Naive thymus-derived CD4-positive, alpha-beta T cell (primary cell): ENCODE data around the gene HIPK4. TPM values are rescaled to one million over a fixed set of nuclear protein-coding genes. Genes with fewer than 3 reads are reported as not detected.
A peak's percentile ranks its signal among the peaks of the same experiment; 100 is the strongest.

Source experiments
- ATAC-seq: fragments of 150-1000 bp; cut with Tn5 transposase; 2 replicates; pipeline ENCODE4 v1.10.0; 2021; ENCODE audit warnings: mild to moderate bottlenecking, moderate library complexity
- CTCF ChIA-PET: fragments of 350-600 bp; sonication (Branson Sonifier 250); formaldehyde crosslinking; loops from one replicate; lab custom pipeline; 2021; ENCODE audit warnings: antibody characterized with exemption; lab: Charles Lee
- POLR2A ChIA-PET: fragments of 350-600 bp; sonication (Branson Sonifier 250); formaldehyde crosslinking; loops from one replicate; lab custom pipeline; 2021; ENCODE audit warnings: antibody characterized with exemption, inconsistent platforms; lab: Charles Lee
- DNase-seq, 9 donors: peaks; one replicate each; pipeline versions ENCODE4 v3.0.0 to v3.0.0-alpha.2; 2020 to 2022; ENCODE audit warnings: mixed read lengths in 1 of 9
- H3K27ac ChIP-seq: one replicate; pipeline ENCODE4 v1.7.0; 2013; ENCODE audit warnings: mild to moderate bottlenecking, low read depth, low read length, moderate library complexity
- H3K27me3 ChIP-seq, 2 donors: one replicate each; pipeline ENCODE4 v1.7.0; 2013; ENCODE audit warnings: low read length in 2 of 2, mild to moderate bottlenecking in 2 of 2, moderate library complexity in 2 of 2; ENCODE audit not compliant: control insufficient read depth in 2 of 2, insufficient read depth in 2 of 2
- H3K36me3 ChIP-seq, 3 experiments: 1 replicate in 2 of 3; 2 replicates in 1 of 3; pipeline ENCODE4 v1.7.0; 2013; ENCODE audit warnings: low read length in 3 of 3, mild to moderate bottlenecking in 3 of 3, moderate library complexity in 1 of 3; ENCODE audit not compliant: insufficient read depth in 3 of 3, control insufficient read depth in 2 of 3
- H3K4me1 ChIP-seq, 2 donors: one replicate each; pipeline ENCODE4 v1.7.0; 2013; ENCODE audit warnings: low read length in 2 of 2, mild to moderate bottlenecking in 2 of 2, moderate library complexity in 1 of 2; ENCODE audit not compliant: control insufficient read depth in 2 of 2, insufficient read depth in 2 of 2
- H3K4me3 ChIP-seq: 2 replicates; pipeline ENCODE4 v1.7.0; 2013; ENCODE audit warnings: mild to moderate bottlenecking, low read length
- H3K9me3 ChIP-seq, 3 experiments: 1 replicate in 2 of 3; 2 replicates in 1 of 3; pipeline ENCODE4 v1.7.0; 2013; ENCODE audit warnings: low read length in 3 of 3; ENCODE audit not compliant: control insufficient read depth in 2 of 3
- H3K27ac Mint-ChIP-seq, 9 donors: one replicate each; pipeline ENCODE4 v1.8.0; 2020 to 2022; ENCODE audit warnings: mixed read lengths in 9 of 9, mild to moderate bottlenecking in 8 of 9, moderate library complexity in 5 of 9, inconsistent platforms in 2 of 9
- H3K27me3 Mint-ChIP-seq, 5 donors: one replicate each; pipeline ENCODE4 v1.8.0; 2021 to 2022; ENCODE audit warnings: mixed read lengths in 5 of 5, mild to moderate bottlenecking in 1 of 5
- H3K36me3 Mint-ChIP-seq, 5 donors: one replicate each; pipeline ENCODE4 v1.8.0; 2020 to 2022; ENCODE audit warnings: mixed read lengths in 5 of 5, mild to moderate bottlenecking in 3 of 5, inconsistent platforms in 1 of 5
- H3K4me1 Mint-ChIP-seq, 7 donors: one replicate each; pipeline ENCODE4 v1.8.0; 2020 to 2022; ENCODE audit warnings: mixed read lengths in 7 of 7, mild to moderate bottlenecking in 3 of 7, inconsistent platforms in 1 of 7
- H3K4me3 Mint-ChIP-seq, 10 donors: one replicate each; pipeline ENCODE4 v1.8.0; 2020 to 2022; ENCODE audit warnings: mild to moderate bottlenecking in 10 of 10, mixed read lengths in 10 of 10, moderate library complexity in 6 of 10, inconsistent platforms in 2 of 10
- H3K9me3 Mint-ChIP-seq, 11 donors: one replicate each; pipeline ENCODE4 v1.8.0; 2020 to 2022; ENCODE audit warnings: mixed read lengths in 11 of 11, mild to moderate bottlenecking in 4 of 11, inconsistent platforms in 1 of 11, moderate library complexity in 1 of 11
- intact Hi-C, 2 donors: fragments of 100-400 bp; cut with micrococcal nuclease; formaldehyde crosslinking; loops; one replicate each; pipeline ENCODE4 v1.15.1; 2023
- polyA plus RNA-seq, 2 donors: library from polyadenylated mRNA; unstranded; fragments of 300-500 nt; fragmentation: Illumina TruSeq; gene quantifications; one replicate each; pipeline ENCODE4 v1.2.3, GENCODE V29; 2021
- total RNA-seq, 6 experiments: library from RNA in 5 of 6; stranded (reverse) in 5 of 6; gene quantifications; 1 replicate in 5 of 6; 2 replicates in 1 of 6; pipeline ENCODE4 v1.2.3 and lab custom pipeline; 2021 to 2026

Gene HIPK4
- total and polyA plus RNA-seq, 7 experiments from 2014 or later = 0.12 to 0.24 TPM; not detected in 5

DNA sequence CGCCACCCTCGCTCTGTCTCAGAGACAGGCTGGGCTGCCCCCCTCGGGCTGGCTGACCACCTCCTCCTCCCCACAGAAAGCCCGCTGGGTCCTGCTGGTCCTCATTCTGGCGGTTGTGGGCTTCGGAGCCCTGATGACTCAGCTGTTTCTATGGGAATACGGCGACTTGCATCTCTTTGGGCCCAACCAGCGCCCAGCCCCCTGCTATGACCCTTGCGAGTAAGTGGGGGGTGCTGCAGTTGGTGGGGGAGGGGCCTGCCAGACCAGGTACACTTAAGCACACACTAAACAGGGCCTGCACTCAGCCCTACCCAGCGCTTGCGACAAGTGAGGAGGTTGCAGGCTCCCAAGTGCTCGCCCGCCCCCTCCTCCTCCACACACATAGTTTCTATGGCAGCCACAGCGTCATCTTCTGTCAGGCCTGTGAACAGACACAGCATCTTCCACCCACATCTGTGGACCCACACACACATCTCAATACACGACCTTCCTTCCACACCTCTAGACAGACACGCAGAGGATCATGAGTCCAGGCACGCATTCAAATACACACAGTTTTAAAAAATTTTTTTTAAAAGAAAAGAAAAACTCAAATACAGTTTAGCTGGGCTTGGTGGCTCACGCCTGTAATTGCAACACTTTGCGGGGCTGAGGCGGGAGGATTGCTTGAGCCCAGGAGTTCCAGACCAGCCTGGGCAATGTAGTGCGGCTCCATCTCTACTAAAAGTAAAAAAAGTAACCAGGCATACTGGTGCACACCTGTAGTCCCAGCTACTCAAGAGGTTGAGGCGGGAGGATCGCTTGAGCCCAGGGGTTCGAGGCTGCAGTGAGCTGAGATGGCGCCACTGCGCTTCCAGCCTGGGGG, 23.1 kb downstream of the HIPK4 start:
- intact Hi-C loops = no loop called here
- Mint-ChIP-seq H3K27me3 (no peaks in the 10 kb centered on the region), H3K4me3 (peak overlapping the region in 2 of 10 donors; percentile 17 to 29), H3K9me3 (no peaks in the 10 kb centered on the region), H3K27ac (peak overlapping the region in 1 of 9 donors; percentile 48), H3K4me1 (peaks cover 10 to 32% (median 16%) of the 10 kb centered on the region in 7 donors), H3K36me3 (peaks cover 1 to 35% (median 13%) of the 10 kb centered on the region in 5 donors)
- POLR2A ChIA-PET = no interaction called here
- no peak overlapping the region for H3K27ac ChIP-seq
- H3K36me3 ChIP-seq = peaks cover 0 to 55% (median 0%) of the 10 kb centered on the region in 3 experiments
- H3K4me1 ChIP-seq = no peaks in the 10 kb centered on the region
- DNase-seq = no peak
- H3K27me3 ChIP-seq = no peaks in the 10 kb centered on the region
- CTCF ChIA-PET = no interaction called here
- no peak for ATAC-seq
- H3K4me3 ChIP-seq = no peak overlapping the region
- no peaks in the 10 kb centered on the region for H3K9me3 ChIP-seq

DNA sequence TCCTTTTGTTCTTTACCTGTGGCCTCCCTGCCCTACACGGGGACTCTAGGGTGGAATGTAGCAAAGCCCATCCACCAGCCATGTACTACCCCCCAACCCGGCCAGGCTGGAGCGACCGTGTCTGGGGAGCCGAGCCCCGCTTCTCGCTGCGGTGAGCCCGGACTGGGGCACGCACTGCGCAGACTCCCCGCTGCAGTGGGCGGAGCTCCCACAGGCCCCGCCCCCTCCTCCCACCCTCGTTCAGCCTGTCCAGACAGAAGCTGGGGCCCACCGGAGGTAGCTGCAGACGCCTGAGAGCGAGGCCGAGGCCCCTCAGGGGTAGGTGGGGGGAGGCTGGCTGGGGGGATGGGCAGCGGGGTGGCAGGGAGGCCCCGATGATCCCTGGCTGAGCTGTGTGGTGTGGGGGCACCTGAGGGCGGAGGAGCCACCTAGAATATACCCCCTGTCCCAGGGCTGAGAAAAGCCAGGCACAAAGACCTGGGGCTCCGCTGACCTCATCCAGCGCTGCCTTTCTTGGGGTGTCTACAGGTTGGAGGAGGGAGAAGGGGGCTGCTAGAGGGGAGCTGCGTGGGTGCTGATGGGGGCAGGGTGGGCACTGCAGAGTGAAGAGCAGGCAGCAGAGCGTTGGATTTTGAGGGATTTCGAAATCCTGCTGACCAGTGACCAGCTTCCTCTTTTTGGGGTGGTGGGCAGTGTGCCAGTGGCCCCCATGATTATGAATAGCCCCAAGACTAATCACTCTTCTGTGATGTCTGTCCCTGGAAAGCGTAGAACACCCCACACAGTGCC, 24.2 kb downstream of the HIPK4 start:
- Histone ChIP-seq H3K4me1 (no peaks in the 10 kb centered on the region), H3K27me3 (no peaks in the 10 kb centered on the region), H3K9me3 (no peaks in the 10 kb centered on the region), H3K36me3 (peaks cover 0 to 44% (median 0%) of the 10 kb centered on the region in 3 experiments), H3K4me3 (no peak overlapping the region), H3K27ac (no peak overlapping the region)
- intact Hi-C loops = no loop called here
- H3K4me1 Mint-ChIP-seq = peaks cover 10 to 28% (median 16%) of the 10 kb centered on the region in 7 donors
- no peaks in the 10 kb centered on the region for H3K27me3 Mint-ChIP-seq
- peaks cover 3 to 30% (median 13%) of the 10 kb centered on the region in 5 donors for H3K36me3 Mint-ChIP-seq
- DNase-seq (peak in 3 of 9 donors; percentile 14 to 62 (median 14)), ATAC-seq (peak; percentile 75)
- peak overlapping the region in 8 of 10 donors; percentile 25 to 73 (median 54) for H3K4me3 Mint-ChIP-seq
- H3K27ac Mint-ChIP-seq = peak overlapping the region in 3 of 9 donors; percentile 21 to 44 (median 36)
- peaks cover 0 to 2% (median 0%) of the 10 kb centered on the region in 11 donors for H3K9me3 Mint-ChIP-seq
- ChIA-PET CTCF (interaction anchor here (0.6 kb wide), 1 partner anchor 1644 kb away, joined by 3 read pairs; no protein-coding TSS in a partner anchor), POLR2A (no interaction called here)

- peak overlapping the region in 6 of 9 donors; percentile 21 to 59 (median 38) for H3K27ac Mint-ChIP-seq
Measured at GRCh38 chr19:40365010-40365409, 25.0 kb downstream of the HIPK4 start.

GRCh38 chr19:40363069-40363468, 26.9 kb downstream of the HIPK4 start:
- H3K36me3 Mint-ChIP-seq = peaks cover 0 to 26% (median 11%) of the 10 kb centered on the region in 5 donors
- POLR2A ChIA-PET = no interaction called here
- no peak overlapping the region for H3K27ac ChIP-seq
- no peaks in the 10 kb centered on the region for H3K4me1 ChIP-seq
- H3K27me3 Mint-ChIP-seq = no peaks in the 10 kb centered on the region
- DNase-seq (no peak), ATAC-seq (no peak)
- CTCF ChIA-PET = no interaction called here
- peaks cover 0 to 2% (median 0%) of the 10 kb centered on the region in 11 donors for H3K9me3 Mint-ChIP-seq
- peaks cover 13 to 34% (median 17%) of the 10 kb centered on the region in 7 donors for H3K4me1 Mint-ChIP-seq
- peak overlapping the region in 3 of 9 donors; percentile 17 to 55 (median 32) for H3K27ac Mint-ChIP-seq
- H3K9me3 ChIP-seq = no peaks in the 10 kb centered on the region
- no peak overlapping the region for H3K4me3 Mint-ChIP-seq
- no peak overlapping the region for H3K4me3 ChIP-seq
- no peaks in the 10 kb centered on the region for H3K27me3 ChIP-seq
- intact Hi-C loops = no loop called here
- peaks cover 0 to 18% (median 0%) of the 10 kb centered on the region in 3 experiments for H3K36me3 ChIP-seq

More at GRCh38 chr19:40365010-40365409, 25.0 kb downstream of the HIPK4 start:
- H3K4me1 ChIP-seq = no peaks in the 10 kb centered on the region
- intact Hi-C loops = no loop called here
- CTCF ChIA-PET = interaction anchor here (0.6 kb wide), 1 partner anchor 1645 kb away, joined by 3 read pairs; no protein-coding TSS in a partner anchor
- no peak for ATAC-seq
- no peak overlapping the region for H3K27ac ChIP-seq
- Mint-ChIP-seq H3K4me1 (peaks cover 11 to 29% (median 17%) of the 10 kb centered on the region in 7 donors), H3K27me3 (no peaks in the 10 kb centered on the region), H3K4me3 (peak overlapping the region; percentile 12 to 73 (median 58)), H3K36me3 (peaks cover 0 to 24% (median 8%) of the 10 kb centered on the region in 5 donors), H3K9me3 (peaks cover 0 to 2% (median 0%) of the 10 kb centered on the region in 11 donors)
- no peak overlapping the region for H3K4me3 ChIP-seq
- H3K27me3 ChIP-seq = no peaks in the 10 kb centered on the region
- DNase-seq = no peak
- POLR2A ChIA-PET = no interaction called here
- H3K36me3 ChIP-seq = peaks cover 0 to 36% (median 0%) of the 10 kb centered on the region in 3 experiments
- no peaks in the 10 kb centered on the region for H3K9me3 ChIP-seq

DNA sequence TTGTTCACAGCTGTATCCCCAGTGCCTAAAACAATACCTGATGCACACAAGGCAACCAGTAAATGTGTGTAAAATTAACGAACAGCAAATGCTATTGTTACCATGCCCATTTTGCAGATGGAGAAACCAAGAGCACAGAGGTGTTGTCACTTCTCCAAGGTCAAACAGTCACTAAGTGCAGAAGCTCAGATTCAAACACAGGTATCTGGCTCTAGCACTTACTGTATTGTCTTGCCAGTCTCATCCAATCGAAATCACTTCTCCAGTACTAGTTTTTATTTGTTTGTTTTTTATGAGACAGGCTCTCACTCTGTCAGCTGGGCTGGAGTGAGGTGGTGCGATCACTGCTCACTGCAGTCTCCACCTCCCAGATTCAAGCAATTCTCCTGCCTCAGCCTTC, 27.8 kb downstream of the HIPK4 start:
- Mint-ChIP-seq H3K4me1 (peaks cover 15 to 38% (median 23%) of the 10 kb centered on the region in 7 donors), H3K36me3 (peaks cover 0 to 18% (median 11%) of the 10 kb centered on the region in 5 donors), H3K27ac (no peak overlapping the region), H3K27me3 (no peaks in the 10 kb centered on the region), H3K9me3 (peaks cover 0 to 2% (median 0%) of the 10 kb centered on the region in 11 donors), H3K4me3 (no peak overlapping the region)
- ChIA-PET CTCF (no interaction called here), POLR2A (no interaction called here)
- H3K4me1 ChIP-seq = no peaks in the 10 kb centered on the region
- no peak for ATAC-seq
- H3K4me3 ChIP-seq = no peak overlapping the region
- no peak overlapping the region for H3K27ac ChIP-seq
- peaks cover 0 to 9% (median 0%) of the 10 kb centered on the region in 3 experiments for H3K36me3 ChIP-seq
- intact Hi-C loops = no loop called here
- H3K9me3 ChIP-seq = no peaks in the 10 kb centered on the region
- H3K27me3 ChIP-seq = no peaks in the 10 kb centered on the region
- DNase-seq = no peak

GRCh38 chr19:40360708-40361241, 29.2 kb downstream of the HIPK4 start:
- DNase-seq (no peak), ATAC-seq (peak; percentile 37)
- no peak overlapping the region for H3K27ac Mint-ChIP-seq
- peaks cover 22 to 42% (median 34%) of the 10 kb centered on the region in 7 donors for H3K4me1 Mint-ChIP-seq
- peaks cover 0 to 14% (median 7%) of the 10 kb centered on the region in 5 donors for H3K36me3 Mint-ChIP-seq
- no peak overlapping the region for H3K4me3 Mint-ChIP-seq
- no peak overlapping the region for H3K27ac ChIP-seq
- ChIA-PET CTCF (no interaction called here), POLR2A (no interaction called here)
- no peaks in the 10 kb centered on the region for H3K27me3 ChIP-seq
- no peaks in the 10 kb centered on the region for H3K27me3 Mint-ChIP-seq
- H3K4me3 ChIP-seq = no peak overlapping the region
- no peaks in the 10 kb centered on the region for H3K9me3 ChIP-seq
- H3K9me3 Mint-ChIP-seq = peaks cover 0 to 4% (median 0%) of the 10 kb centered on the region in 11 donors
- H3K4me1 ChIP-seq = no peaks in the 10 kb centered on the region
- no peaks in the 10 kb centered on the region for H3K36me3 ChIP-seq
- intact Hi-C loops = no loop called here
